ENCODE results near the gene FAM13A. TPM values are rescaled to one million over a fixed set of nuclear protein-coding genes. Genes with fewer than 3 reads are reported as not detected.

The FAM13A gene
- total and polyA plus RNA-seq, 2 of the 8 experiments (the other 6 are each of a cell fraction or from before 2014, with no cell fraction given) = 7.1 to 16.5 TPM

GRCh38 chr4:88975958-88976774 is 80.8 kb downstream of the FAM13A start (continued):
- TF ChIP-seq SP1 (IDR thresholded peaks at IDR 0.05; ENCODE audit: low read depth, low read length) = no peak
- TF ChIP-seq TAF1 (IDR thresholded peaks at IDR 0.05; ENCODE audit: low read depth, low read length) = no peak

Measured in H1 (cell line).